Astrocyte of the cerebellum (primary cell): ENCODE results near the gene AKAP3.

Experiments used
- DNase-seq: peaks from one replicate; pipeline ENCODE4 v3.0.0-alpha.2; 2011; ENCODE audit warnings: low read depth
- H3K4me3 ChIP-seq: 2 replicates; pipeline ENCODE4 v1.5.1; 2011; ENCODE audit warnings: mild to moderate bottlenecking, low read depth, low read length, moderate library complexity
- in situ Hi-C: cut with HindIII; loops from 2 replicates; pipeline ENCODE4 v1.10.0; 2017; ENCODE audit warnings: low sequenced_read_pairs
- TF ChIP-seq, protein P1 (sequence below): IDR thresholded peaks from 2 replicates; pipeline ENCODE4 v1.5.1; 2012; ENCODE audit warnings: low read length, low read depth, moderate library complexity, mild to moderate bottlenecking; ENCODE audit errors: missing control alignments

Gene AKAP3

DNA sequence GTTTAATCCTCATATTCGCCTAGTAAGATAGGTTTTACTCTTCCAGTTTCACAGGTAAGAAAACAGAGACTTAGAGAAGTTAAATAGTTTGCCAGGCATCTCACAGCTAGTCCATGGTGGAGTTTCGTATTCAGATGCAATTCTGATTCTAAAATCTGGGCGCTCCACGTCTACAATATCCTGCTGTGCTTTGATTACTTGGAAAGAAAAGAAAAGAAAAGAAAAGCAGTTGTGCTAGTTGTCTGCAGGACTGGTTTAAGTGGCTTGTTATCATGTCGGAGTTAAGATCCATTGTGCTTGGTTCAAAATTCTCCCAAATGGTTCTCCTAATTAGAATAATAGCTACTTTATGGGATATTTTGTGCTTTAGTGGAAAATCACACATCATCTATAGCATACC, 18.6 kb downstream of the AKAP3 start:
- in situ Hi-C loops = no loop called here
- TF ChIP-seq, protein P1, sequence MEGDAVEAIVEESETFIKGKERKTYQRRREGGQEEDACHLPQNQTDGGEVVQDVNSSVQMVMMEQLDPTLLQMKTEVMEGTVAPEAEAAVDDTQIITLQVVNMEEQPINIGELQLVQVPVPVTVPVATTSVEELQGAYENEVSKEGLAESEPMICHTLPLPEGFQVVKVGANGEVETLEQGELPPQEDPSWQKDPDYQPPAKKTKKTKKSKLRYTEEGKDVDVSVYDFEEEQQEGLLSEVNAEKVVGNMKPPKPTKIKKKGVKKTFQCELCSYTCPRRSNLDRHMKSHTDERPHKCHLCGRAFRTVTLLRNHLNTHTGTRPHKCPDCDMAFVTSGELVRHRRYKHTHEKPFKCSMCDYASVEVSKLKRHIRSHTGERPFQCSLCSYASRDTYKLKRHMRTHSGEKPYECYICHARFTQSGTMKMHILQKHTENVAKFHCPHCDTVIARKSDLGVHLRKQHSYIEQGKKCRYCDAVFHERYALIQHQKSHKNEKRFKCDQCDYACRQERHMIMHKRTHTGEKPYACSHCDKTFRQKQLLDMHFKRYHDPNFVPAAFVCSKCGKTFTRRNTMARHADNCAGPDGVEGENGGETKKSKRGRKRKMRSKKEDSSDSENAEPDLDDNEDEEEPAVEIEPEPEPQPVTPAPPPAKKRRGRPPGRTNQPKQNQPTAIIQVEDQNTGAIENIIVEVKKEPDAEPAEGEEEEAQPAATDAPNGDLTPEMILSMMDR = no peak

DNA sequence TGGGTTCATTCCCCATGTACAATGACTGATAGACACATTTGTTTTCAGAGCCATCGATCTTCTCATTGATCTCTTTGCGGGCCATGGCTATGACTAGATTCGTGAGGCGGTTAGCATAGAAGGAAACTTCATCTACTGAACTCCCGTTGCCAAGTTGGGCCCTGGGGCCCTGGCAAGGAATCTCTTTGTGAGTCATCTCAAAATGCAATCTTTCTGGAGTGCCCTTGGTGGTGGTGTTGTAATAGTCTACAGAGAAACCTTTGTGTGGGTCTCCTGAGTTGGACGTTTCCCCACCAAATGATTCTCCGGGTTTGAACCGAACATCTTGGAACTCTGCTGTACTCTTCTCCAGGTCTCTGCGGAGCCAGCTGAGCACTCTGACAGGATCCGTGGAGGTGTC, 20.4 kb downstream of the AKAP3 start:
- in situ Hi-C loops = no loop called here
- no peak for DNase-seq
- no peak overlapping the region for H3K4me3 ChIP-seq
- TF ChIP-seq, protein P1 = no peak

More for the DNA sequence above, 18.6 kb downstream of the AKAP3 start:
- DNase-seq = no peak
- no peak overlapping the region for H3K4me3 ChIP-seq

DNA sequence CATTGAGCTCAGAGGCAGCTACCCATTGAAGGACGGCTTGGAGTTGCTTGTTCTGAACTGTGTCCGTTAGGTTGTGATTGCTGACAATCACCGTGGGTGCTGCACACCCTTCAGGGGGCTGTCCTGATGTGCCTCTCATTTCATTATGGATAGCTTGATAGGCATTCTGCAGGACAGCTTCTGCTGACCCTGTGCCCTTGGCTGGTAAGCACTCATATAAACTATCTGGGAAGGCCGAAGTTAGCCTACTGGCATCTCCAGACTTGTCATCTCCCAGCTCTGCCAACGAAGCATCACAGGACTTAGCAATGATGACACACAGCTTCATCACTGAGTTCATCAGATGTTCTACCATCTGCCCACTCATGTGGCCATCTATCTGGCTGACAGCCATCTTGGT, 22.3 kb downstream of the AKAP3 start:
- H3K4me3 ChIP-seq = no peak overlapping the region
- in situ Hi-C loops = no loop called here
- TF ChIP-seq, protein P1 = no peak
- DNase-seq = no peak

DNA sequence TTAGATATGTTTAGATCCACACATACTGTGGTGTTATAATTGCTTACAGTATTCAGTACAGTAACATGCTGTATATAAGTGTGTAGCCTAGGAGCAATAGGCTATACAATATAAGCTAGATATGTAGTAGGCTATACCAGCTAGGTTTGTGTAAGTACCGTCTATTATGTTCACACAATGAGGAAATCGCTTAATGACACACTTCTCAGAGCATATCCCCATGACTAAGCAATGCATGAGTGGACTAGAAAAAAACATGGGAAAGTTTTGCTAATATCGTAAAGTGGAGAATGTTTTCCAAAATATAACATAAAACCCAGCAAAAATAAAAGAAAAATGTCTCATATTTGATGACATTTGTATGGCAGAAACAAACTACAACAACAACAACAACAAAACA, 27.3 kb downstream of the AKAP3 start:
- H3K4me3 ChIP-seq = no peak overlapping the region
- no peak for DNase-seq
- in situ Hi-C loops = no loop called here
- TF ChIP-seq, protein P1 = no peak

DNA sequence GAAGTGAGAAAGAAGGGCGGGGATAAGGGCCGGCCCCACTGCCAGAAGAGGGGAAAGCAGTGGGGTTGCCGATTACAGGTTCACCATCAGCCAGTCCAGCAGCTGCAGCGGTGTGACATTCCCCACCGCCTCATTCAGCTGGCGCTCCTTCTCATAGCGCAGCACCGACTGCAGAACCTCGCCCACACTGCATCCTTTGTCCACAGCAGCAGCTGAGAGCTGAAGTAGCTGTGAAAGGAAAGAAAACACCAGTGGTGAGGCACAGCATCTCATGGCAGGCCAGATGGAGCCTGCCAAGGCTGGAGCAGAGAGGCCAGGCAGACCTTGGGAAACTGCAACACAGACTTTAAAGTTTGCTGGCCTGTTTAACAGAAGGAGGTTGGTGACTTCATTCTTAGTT, 33.2 kb downstream of the AKAP3 start:
- no peak for DNase-seq
- TF ChIP-seq, protein P1 = no peak
- no peak overlapping the region for H3K4me3 ChIP-seq
- in situ Hi-C loops = no loop called here

DNA sequence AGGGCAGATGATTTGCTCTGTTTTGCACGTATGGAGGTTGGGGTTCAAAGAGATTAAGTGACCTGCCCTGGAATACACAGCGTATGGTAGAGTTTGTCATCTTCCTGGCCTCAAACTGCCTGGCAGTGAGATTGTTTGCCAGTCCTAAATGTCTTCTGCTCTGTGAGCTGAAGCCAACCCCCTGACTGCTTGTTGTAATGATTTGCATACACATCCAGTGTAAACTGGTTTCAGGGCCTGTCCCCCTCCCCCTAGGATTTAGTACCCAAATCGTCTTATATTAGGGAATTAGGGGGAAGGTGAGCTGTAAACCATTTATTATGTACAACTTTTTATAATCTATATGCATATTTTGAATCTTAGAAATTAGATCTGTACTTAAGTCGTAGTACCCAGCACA, 38.4 kb downstream of the AKAP3 start:
- H3K4me3 ChIP-seq = no peak overlapping the region
- DNase-seq = no peak
- in situ Hi-C loops = no loop called here
- TF ChIP-seq, protein P1 = no peak

DNA sequence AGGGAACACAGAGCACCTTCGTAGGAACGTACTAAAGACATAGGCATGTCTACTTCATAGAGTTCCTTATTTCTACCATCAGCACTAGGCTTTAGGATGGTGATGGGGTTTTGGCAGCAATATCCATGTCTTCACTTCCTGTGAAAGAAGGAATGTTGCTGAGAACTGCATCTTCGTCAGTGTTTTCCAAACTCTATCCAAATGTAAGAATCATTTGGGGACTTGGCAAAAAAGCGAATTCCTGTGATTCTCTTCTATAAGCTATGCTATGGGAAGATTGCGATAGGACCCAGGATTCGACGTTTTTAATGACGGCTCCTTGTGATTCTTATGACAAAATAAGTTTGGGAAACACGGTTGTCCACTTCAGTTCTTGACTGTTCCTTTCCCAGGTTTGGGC, 39.8 kb downstream of the AKAP3 start:
- TF ChIP-seq, protein P1 = no peak
- in situ Hi-C loops = no loop called here
- no peak overlapping the region for H3K4me3 ChIP-seq
- no peak for DNase-seq
